Stomach smooth muscle (tissue), 2 donors: ENCODE results near the gene SMIM35.

Experiments
- H3K27ac ChIP-seq: one replicate; pipeline ENCODE4 v1.7.0; 2013; ENCODE audit warnings: mild to moderate bottlenecking, low read length, inconsistent platforms
- H3K27me3 ChIP-seq, 2 donors: one replicate each; pipeline ENCODE4 v1.7.0; 2013; ENCODE audit warnings: low read length in 2 of 2; ENCODE audit not compliant: insufficient read depth in 2 of 2, control insufficient read depth in 1 of 2
- H3K36me3 ChIP-seq, 2 donors: one replicate each; pipeline ENCODE4 v1.7.0; 2013; ENCODE audit warnings: low read length in 2 of 2; ENCODE audit not compliant: control insufficient read depth in 2 of 2, insufficient read depth in 2 of 2
- H3K4me1 ChIP-seq: one replicate; pipeline ENCODE4 v1.7.0; 2013; ENCODE audit warnings: low read length; ENCODE audit not compliant: control insufficient read depth, insufficient read depth
- H3K4me3 ChIP-seq, 2 donors: one replicate each; pipeline ENCODE4 v1.7.0; 2013; ENCODE audit warnings: low read length in 2 of 2
- H3K9ac ChIP-seq, 2 donors: one replicate each; pipeline ENCODE4 v1.7.0; 2013; ENCODE audit warnings: low read length in 2 of 2, mild to moderate bottlenecking in 1 of 2
- H3K9me3 ChIP-seq, 2 donors: one replicate each; pipeline ENCODE4 v1.7.0; 2013; ENCODE audit warnings: low read length in 2 of 2; ENCODE audit not compliant: control insufficient read depth in 2 of 2
- donor health status: healthy.
- donor health status: Pancreatic carcinoma.

SMIM35 gene

DNA sequence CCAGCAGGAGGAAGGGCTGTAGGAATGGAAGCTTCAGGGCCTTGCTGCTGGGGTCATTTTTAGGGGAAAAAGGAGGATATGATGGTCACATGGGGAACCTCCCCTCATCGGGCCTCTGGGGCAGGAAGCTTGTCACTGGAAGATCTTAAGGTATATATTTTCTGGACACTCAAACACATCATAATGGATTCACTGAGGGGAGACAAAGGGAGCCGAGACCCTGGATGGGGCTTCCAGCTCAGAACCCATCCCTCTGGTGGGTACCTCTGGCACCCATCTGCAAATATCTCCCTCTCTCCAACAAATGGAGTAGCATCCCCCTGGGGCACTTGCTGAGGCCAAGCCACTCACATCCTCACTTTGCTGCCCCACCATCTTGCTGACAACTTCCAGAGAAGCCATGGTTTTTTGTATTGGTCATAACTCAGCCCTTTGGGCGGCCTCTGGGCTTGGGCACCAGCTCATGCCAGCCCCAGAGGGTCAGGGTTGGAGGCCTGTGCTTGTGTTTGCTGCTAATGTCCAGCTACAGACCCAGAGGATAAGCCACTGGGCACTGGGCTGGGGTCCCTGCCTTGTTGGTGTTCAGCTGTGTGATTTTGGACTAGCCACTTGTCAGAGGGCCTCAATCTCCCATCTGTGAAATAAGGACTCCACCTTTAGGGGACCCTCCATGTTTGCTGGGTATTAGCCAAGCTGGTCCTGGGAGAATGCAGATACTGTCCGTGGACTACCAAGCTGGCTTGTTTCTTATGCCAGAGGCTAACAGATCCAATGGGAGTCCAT lies 86.5 kb downstream of the SMIM35 start:
- H3K27ac ChIP-seq, result no peak overlapping the region
- H3K9ac ChIP-seq, result no peak overlapping the region
- peaks cover 3 to 6% of the 10 kb centered on the region in 2 donors for H3K9me3 ChIP-seq
- H3K27me3 ChIP-seq, result no peaks in the 10 kb centered on the region
- no peak overlapping the region for H3K4me3 ChIP-seq
- peaks cover 0 to 5% of the 10 kb centered on the region in 2 donors for H3K36me3 ChIP-seq
- H3K4me1 ChIP-seq, result peaks cover 3% of the 10 kb centered on the region

GRCh38 chr11:117999354-117999993 lies 87.3 kb downstream of the SMIM35 start:
- Histone ChIP-seq H3K9ac (no peak overlapping the region), H3K9me3 (peaks cover 3 to 6% of the 10 kb centered on the region in 2 donors), H3K4me3 (no peak overlapping the region), H3K36me3 (peaks cover 0 to 8% of the 10 kb centered on the region in 2 donors), H3K4me1 (peaks cover 3% of the 10 kb centered on the region), H3K27ac (no peak overlapping the region), H3K27me3 (no peaks in the 10 kb centered on the region)

DNA sequence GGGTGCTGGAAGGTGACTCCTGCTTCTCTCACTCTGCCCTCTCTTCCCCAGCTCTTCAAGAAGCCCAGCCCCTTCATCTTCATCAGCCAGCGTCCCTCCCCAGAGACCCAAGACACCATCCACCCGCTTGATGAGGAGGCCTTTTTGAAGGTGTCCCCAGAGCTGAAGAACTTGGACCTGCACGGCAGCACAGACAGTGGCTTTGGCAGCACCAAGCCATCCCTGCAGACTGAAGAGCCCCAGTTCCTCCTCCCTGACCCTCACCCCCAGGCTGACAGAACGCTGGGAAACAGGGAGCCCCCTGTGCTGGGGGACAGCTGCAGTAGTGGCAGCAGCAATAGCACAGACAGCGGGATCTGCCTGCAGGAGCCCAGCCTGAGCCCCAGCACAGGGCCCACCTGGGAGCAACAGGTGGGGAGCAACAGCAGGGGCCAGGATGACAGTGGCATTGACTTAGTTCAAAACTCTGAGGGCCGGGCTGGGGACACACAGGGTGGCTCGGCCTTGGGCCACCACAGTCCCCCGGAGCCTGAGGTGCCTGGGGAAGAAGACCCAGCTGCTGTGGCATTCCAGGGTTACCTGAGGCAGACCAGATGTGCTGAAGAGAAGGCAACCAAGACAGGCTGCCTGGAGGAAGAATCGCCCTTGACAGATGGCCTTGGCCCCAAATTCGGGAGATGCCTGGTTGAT lies 88.0 kb downstream of the SMIM35 start:
- H3K27me3 ChIP-seq, result no peaks in the 10 kb centered on the region
- H3K9ac ChIP-seq, result no peak overlapping the region
- H3K27ac ChIP-seq, result no peak overlapping the region
- peaks cover 3% of the 10 kb centered on the region for H3K4me1 ChIP-seq
- H3K9me3 ChIP-seq, result peaks cover 0 to 4% of the 10 kb centered on the region in 2 donors
- H3K36me3 ChIP-seq, result peaks cover 0 to 8% of the 10 kb centered on the region in 2 donors
- H3K4me3 ChIP-seq, result no peak overlapping the region

DNA sequence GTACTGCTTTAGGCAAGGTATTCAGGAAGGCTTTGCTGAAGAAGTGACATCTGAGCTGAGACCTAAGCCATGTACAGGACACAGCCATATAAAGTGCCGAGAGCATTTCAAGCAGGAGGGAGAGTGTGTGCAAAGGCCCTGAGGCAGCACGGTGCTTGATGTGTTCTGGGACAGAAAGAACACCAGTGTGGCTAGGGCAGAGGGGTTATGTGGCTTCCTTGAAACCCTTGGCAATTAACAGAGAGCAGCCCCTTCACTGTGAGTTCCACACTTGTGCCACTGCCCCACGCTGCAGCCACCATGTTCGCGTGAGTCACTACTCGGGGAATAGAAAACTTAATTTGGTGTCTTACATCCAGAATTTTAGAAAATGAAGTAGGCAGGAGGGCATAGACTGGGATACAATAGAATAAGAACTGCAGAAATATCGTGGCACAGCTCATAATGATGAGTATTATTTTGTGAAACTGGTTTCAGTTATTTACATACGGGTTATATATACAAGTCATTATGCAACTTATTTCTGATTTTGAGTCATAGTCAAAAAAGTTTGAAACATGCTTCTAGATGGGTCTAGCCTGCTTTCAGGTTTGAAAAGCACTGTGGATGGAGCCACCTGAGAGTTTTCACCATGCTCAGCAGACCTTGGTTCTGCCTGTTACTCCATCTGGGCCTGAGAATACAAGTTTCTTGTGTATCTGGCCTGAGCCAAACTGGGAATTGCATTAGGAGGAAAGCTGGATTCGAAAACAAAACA lies 88.8 kb downstream of the SMIM35 start:
- H3K4me3 ChIP-seq, result no peak overlapping the region
- peaks cover 2% of the 10 kb centered on the region for H3K4me1 ChIP-seq
- no peaks in the 10 kb centered on the region for H3K27me3 ChIP-seq
- no peaks in the 10 kb centered on the region for H3K9me3 ChIP-seq
- H3K36me3 ChIP-seq, result peaks cover 0 to 8% of the 10 kb centered on the region in 2 donors
- no peak overlapping the region for H3K27ac ChIP-seq
- no peak overlapping the region for H3K9ac ChIP-seq

DNA sequence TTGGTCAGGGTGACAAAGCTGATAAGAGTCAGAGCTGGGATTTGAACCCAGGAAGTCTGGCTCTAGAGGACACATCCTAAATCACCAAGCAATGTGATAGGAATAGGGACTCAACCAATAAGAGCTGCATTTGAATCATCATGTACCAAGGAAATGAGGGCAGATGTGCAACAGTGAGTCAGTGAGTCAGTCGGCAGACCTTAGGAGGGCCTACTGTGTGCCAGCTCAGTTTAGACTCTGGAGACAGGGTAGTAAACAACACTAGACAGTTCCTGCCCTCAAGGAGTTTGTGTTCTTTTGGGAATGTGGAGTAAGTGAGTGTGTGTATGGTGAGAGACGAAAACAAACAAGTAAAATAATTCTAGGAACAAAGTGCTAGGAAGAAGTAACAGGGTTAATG lies 89.4 kb downstream of the SMIM35 start:
- Histone ChIP-seq H3K4me3 (no peak overlapping the region), H3K27ac (no peak overlapping the region), H3K36me3 (peaks cover 0 to 8% of the 10 kb centered on the region in 2 donors), H3K4me1 (no peaks in the 10 kb centered on the region), H3K27me3 (no peaks in the 10 kb centered on the region), H3K9ac (no peak overlapping the region), H3K9me3 (no peaks in the 10 kb centered on the region)

GRCh38 chr11:117996058-117996457 lies 90.7 kb downstream of the SMIM35 start:
- Histone ChIP-seq H3K27me3 (no peaks in the 10 kb centered on the region), H3K4me1 (no peaks in the 10 kb centered on the region), H3K9me3 (no peaks in the 10 kb centered on the region), H3K4me3 (no peak overlapping the region), H3K36me3 (peaks cover 0 to 8% of the 10 kb centered on the region in 2 donors), H3K9ac (no peak overlapping the region), H3K27ac (no peak overlapping the region)

DNA sequence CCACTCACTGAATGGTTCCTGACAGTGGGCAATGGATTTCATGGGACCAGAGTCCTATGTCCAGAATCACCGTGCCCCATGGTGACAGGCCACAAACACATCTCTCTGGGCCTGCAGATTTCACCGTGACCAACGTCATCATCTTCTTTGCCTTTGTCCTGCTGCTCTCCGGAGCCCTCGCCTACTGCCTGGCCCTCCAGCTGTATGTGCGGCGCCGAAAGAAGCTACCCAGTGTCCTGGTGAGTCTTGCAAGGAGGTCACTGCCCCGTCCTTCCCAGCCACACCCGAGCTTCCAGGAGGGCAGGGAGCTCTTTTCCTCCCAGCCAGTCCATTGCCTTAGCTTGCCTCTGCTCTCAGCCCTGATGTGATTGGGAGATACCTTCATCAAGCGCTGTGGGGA lies 91.3 kb downstream of the SMIM35 start:
- H3K27ac ChIP-seq, result no peak overlapping the region
- no peaks in the 10 kb centered on the region for H3K27me3 ChIP-seq
- H3K9me3 ChIP-seq, result no peaks in the 10 kb centered on the region
- H3K4me3 ChIP-seq, result no peak overlapping the region
- H3K36me3 ChIP-seq, result peaks cover 0 to 8% of the 10 kb centered on the region in 2 donors
- H3K4me1 ChIP-seq, result no peaks in the 10 kb centered on the region
- H3K9ac ChIP-seq, result no peak overlapping the region

GRCh38 chr11:117993988-117994745 lies 92.6 kb downstream of the SMIM35 start:
- H3K9me3 ChIP-seq, result no peaks in the 10 kb centered on the region
- no peak overlapping the region for H3K9ac ChIP-seq
- peaks cover 0 to 8% of the 10 kb centered on the region in 2 donors for H3K36me3 ChIP-seq
- H3K27me3 ChIP-seq, result no peaks in the 10 kb centered on the region
- H3K4me1 ChIP-seq, result peaks cover 9% of the 10 kb centered on the region
- no peak overlapping the region for H3K4me3 ChIP-seq
- H3K27ac ChIP-seq, result no peak overlapping the region

GRCh38 chr11:117992620-117993019 lies 94.1 kb downstream of the SMIM35 start:
- Histone ChIP-seq H3K27ac (no peak overlapping the region), H3K4me3 (no peak overlapping the region), H3K4me1 (peaks cover 16% of the 10 kb centered on the region), H3K9me3 (no peaks in the 10 kb centered on the region), H3K9ac (no peak overlapping the region), H3K27me3 (no peaks in the 10 kb centered on the region), H3K36me3 (peaks cover 0 to 8% of the 10 kb centered on the region in 2 donors)

GRCh38 chr11:117992136-117992535 lies 94.6 kb downstream of the SMIM35 start:
- no peak overlapping the region for H3K4me3 ChIP-seq
- no peak overlapping the region for H3K27ac ChIP-seq
- peaks cover 0 to 8% of the 10 kb centered on the region in 2 donors for H3K36me3 ChIP-seq

More at GRCh38 chr11:117992136-117992535, 94.6 kb downstream of the SMIM35 start:
- Histone ChIP-seq H3K4me1 (peaks cover 18% of the 10 kb centered on the region), H3K27me3 (no peaks in the 10 kb centered on the region), H3K9ac (no peak overlapping the region), H3K9me3 (no peaks in the 10 kb centered on the region)
